Measurements from ENCODE around the gene ABCC11.
"Not testable (repeated sequence)": the region's sequence is repeated elsewhere in the genome, so short reads cannot be mapped to it uniquely, and the experiment has no call there.

The ABCC11 gene

DNA sequence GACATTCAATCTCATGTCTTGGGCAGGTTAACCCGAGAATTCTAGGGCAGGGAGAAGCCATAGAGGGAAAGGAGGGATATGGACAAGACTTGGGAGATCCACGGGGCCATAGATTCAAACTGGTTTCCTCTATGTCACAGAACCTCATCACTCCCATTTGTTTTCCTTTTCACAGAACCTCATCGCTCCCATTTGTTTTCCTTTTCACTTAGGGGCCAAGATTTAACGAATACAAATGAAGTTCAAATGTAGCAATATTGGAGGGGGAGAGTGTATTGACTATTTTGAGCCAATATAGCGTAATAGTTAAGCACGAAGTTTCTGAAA is 42.6 kb downstream of the ABCC11 start:
- Mint-ChIP-seq H3K4me3 (no peak overlapping the region), H3K4me1 (ENCODE audit: low read depth) (no peaks in the 10 kb centered on the region), H3K27ac (no peak overlapping the region), H3K9me3 (no peaks in the 10 kb centered on the region), H3K27me3 (ENCODE audit: low read depth) (peaks cover 2% of the 10 kb centered on the region), H3K36me3 (ENCODE audit: low read depth) (no peaks in the 10 kb centered on the region)
- no peak for DNase-seq (ENCODE audit: low spot score)

DNA sequence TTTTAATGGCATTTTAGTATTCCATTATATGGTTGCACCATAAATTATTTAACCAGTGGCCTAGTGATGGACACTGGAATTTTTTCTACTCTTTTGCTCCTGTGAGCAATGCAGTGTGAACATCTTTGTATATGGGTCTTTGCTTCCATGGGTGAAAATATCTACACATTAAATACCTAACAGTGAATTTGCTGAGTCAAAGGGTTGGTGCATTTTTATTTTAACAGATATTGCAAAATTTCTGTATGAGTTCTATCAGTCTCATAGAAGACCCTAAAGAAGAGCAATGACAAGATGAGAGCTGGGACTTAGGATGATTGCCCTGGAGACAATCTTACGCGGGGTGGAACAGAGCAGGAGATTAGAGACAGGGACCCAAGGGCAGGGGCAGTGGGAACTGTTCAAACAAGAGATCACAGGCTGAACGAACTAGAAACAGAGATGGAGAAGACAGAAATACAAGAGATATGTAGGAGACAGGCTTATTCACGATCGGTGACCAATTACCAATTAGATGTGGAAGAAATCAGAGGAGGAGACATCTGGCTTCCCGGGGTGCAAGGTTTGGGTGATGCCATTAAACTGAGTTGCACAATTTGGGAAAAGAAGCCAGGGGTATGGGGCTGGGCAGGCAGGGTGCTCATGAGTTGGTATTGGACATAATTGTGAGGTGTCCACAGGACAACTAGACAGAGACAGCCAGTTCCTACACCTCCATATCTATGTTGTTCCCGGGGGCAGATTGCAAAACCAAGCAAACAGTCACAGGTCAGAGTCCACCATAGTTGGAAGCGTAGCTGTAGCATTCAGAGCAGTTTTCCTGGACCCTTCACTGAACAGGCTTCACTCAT is 43.1 kb downstream of the ABCC11 start:
- Mint-ChIP-seq H3K27ac (no peak overlapping the region), H3K27me3 (ENCODE audit: low read depth) (peaks cover 3% of the 10 kb centered on the region), H3K4me3 (no peak overlapping the region), H3K36me3 (ENCODE audit: low read depth) (no peaks in the 10 kb centered on the region), H3K4me1 (ENCODE audit: low read depth) (no peaks in the 10 kb centered on the region), H3K9me3 (no peaks in the 10 kb centered on the region)
- no peak for DNase-seq (ENCODE audit: low spot score)

DNA sequence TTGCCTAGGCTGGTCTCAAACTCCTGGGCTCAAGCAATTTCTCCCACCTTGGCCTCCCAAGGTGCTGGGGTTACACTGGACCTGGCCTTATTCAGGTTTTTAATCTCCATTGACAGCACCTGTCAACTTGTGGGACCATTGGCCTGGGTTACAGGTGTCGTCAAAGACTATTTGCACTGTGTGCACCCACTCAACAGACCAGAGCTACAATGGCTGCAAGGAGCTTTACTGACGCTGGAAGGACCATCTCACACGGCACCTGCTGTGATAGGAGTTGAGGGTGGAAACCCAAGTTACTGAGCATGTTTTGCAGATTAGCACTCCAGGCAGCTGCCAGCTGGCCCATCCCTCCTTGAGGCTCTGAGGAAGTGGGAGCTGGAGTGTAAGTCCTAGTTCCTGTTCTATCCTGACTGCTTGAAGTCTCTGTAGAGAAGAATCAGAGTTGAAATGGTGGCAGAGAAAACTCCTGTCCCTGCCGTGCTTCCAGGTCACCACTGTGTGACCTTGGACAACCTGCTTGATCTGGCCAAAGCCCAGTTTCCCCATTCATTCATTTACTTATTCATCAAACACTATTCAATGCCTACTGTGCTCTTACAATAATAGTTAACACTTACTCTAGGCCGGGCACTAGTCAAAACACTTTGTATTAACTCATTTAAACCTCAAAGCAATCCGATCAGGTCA is 45.7 kb downstream of the ABCC11 start:
- H3K36me3 Mint-ChIP-seq (ENCODE audit: low read depth) = no peaks in the 10 kb centered on the region
- DNase-seq (ENCODE audit: low spot score) = no peak
- peaks cover 6% of the 10 kb centered on the region for H3K27me3 Mint-ChIP-seq (ENCODE audit: low read depth)
- no peak overlapping the region for H3K4me3 Mint-ChIP-seq
- no peak overlapping the region for H3K27ac Mint-ChIP-seq
- H3K9me3 Mint-ChIP-seq = no peaks in the 10 kb centered on the region
- no peaks in the 10 kb centered on the region for H3K4me1 Mint-ChIP-seq (ENCODE audit: low read depth)

DNA sequence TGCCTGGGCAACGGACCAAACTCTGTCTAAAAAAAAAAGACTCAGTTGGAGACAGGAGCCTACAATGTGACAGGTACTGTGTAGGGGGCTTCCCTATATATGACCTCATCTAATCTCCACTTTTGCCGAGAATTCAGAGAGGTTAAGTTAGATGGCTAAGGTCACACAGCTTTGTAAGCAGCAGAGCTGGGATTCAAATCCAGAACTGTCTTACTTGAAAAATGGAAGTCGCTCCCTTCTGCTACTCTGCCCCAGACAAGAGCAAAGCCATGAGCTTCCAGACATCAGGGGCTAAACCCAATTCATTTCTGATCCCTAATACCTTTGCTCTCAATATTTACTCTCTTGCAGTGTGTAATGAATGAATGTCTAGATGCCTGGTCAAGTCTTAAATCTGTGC is 50.0 kb downstream of the ABCC11 start:
- Mint-ChIP-seq H3K9me3 (no peaks in the 10 kb centered on the region), H3K27me3 (ENCODE audit: low read depth) (peaks cover 6% of the 10 kb centered on the region), H3K4me3 (no peak overlapping the region), H3K27ac (no peak overlapping the region), H3K4me1 (ENCODE audit: low read depth) (no peaks in the 10 kb centered on the region), H3K36me3 (ENCODE audit: low read depth) (no peaks in the 10 kb centered on the region)
- no peak for DNase-seq (ENCODE audit: low spot score)

- Mint-ChIP-seq H3K27me3 (ENCODE audit: low read depth) (peaks cover 8% of the 10 kb centered on the region), H3K4me1 (ENCODE audit: low read depth) (no peaks in the 10 kb centered on the region), H3K36me3 (ENCODE audit: low read depth) (no peaks in the 10 kb centered on the region), H3K4me3 (no peak overlapping the region), H3K9me3 (no peaks in the 10 kb centered on the region), H3K27ac (no peak overlapping the region)
- DNase-seq (ENCODE audit: low spot score) = no peak
Observed at GRCh38 chr16:48194828-48195556, 52.3 kb downstream of the ABCC11 start.

DNA sequence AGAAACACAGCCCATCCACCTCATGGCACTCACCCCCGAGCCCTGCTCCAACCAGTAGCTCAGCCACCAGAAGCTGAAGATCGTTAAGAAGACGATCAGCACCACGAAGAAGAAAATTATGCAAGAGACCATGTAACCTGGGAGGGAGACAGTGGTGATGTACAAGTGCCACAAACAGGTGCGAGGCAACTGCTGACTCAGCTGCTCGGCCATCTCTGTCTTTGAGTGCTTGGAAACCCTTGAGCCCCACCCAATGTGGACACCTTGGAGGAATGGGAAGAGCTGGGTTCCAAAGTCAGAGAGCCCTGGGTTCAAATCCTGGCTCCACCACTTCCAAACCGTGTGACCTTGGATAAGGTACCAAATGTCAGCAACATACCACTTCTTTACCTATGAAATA is 53.5 kb downstream of the ABCC11 start:
- Mint-ChIP-seq H3K36me3 (ENCODE audit: low read depth) (no peaks in the 10 kb centered on the region), H3K27me3 (ENCODE audit: low read depth) (peaks cover 6% of the 10 kb centered on the region), H3K27ac (no peak overlapping the region), H3K9me3 (no peaks in the 10 kb centered on the region), H3K4me3 (no peak overlapping the region), H3K4me1 (ENCODE audit: low read depth) (peaks cover 3% of the 10 kb centered on the region)
- DNase-seq (ENCODE audit: low spot score) = no peak

DNA sequence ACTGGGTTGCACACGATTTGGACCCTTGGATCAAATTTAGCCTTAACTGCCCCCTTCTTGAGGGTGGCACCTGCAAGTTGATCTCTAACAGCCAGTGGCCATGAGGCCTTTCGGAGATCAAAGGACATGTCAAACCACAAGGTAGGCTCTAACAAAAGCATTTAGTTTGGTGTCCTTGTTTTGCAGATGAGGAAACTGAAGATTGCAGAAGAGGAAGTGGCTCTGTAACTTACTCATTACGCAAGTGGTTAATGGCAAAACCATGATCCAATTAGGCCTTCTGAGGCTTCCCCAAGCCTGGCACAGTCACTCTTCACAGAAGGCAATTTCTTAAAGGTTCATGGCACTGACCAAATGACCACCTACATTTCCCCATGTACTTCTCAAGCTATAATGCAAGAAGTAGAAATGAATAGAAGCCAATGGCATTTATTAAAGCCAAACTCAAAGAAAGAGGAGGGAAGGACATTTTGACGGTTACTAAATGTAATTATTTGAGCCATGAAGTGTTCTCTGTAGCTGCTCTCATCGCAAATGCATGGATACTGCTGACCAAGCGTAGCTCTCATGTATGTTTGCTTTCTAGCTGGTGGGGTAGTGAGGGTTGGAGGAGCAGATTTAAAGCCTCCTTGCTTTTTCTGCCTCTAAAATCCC is 58.8 kb downstream of the ABCC11 start:
- Mint-ChIP-seq H3K36me3 (ENCODE audit: low read depth) (no peaks in the 10 kb centered on the region), H3K27me3 (ENCODE audit: low read depth) (peaks cover 6% of the 10 kb centered on the region), H3K4me1 (ENCODE audit: low read depth) (peaks cover 11% of the 10 kb centered on the region), H3K9me3 (no peaks in the 10 kb centered on the region), H3K27ac (no peak overlapping the region), H3K4me3 (no peak overlapping the region)
- no peak for DNase-seq (ENCODE audit: low spot score)

GRCh38 chr16:48187779-48188178 is 59.6 kb downstream of the ABCC11 start:
- H3K27ac Mint-ChIP-seq = no peak overlapping the region
- H3K9me3 Mint-ChIP-seq = no peaks in the 10 kb centered on the region
- H3K36me3 Mint-ChIP-seq (ENCODE audit: low read depth) = no peaks in the 10 kb centered on the region
- DNase-seq (ENCODE audit: low spot score) = no peak
- peaks cover 6% of the 10 kb centered on the region for H3K27me3 Mint-ChIP-seq (ENCODE audit: low read depth)
- peaks cover 11% of the 10 kb centered on the region for H3K4me1 Mint-ChIP-seq (ENCODE audit: low read depth)
- H3K4me3 Mint-ChIP-seq = no peak overlapping the region

GRCh38 chr16:48184681-48185080 is 62.7 kb downstream of the ABCC11 start:
- peaks cover 11% of the 10 kb centered on the region for H3K4me1 Mint-ChIP-seq (ENCODE audit: low read depth)
- H3K36me3 Mint-ChIP-seq (ENCODE audit: low read depth) = no peaks in the 10 kb centered on the region

DNA sequence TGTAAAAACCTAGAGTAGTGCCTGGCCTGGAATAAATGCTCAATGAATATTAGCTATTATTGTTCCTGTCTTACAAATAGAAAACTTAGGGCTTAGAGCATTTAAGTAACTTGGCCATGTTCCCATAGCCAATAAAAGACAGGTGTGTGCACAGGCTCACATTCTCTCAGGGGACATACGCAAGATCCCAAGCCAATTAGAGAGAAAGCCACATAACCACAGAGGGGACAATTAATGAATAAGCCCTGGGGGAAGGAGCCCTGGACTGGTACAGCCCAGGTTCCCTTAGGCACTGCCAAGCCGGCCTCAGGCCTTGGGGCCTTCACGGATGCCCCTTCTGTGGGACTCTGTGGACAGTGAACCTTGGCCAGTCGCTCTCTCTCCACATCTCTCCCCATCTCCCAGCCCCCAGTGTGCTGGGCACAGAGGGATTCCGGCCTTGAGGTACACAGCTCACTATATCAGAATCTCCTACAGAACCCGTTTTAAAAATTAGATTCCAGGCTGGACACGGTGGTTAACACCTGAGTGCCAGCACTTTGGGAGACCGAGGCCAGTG is 64.3 kb downstream of the ABCC11 start:
- Mint-ChIP-seq H3K27ac (no peak overlapping the region), H3K27me3 (ENCODE audit: low read depth) (peaks cover 4% of the 10 kb centered on the region), H3K9me3 (no peaks in the 10 kb centered on the region), H3K4me1 (ENCODE audit: low read depth) (peaks cover 2% of the 10 kb centered on the region), H3K4me3 (no peak overlapping the region), H3K36me3 (ENCODE audit: low read depth) (no peaks in the 10 kb centered on the region)
- DNase-seq (ENCODE audit: low spot score) = no peak

More at GRCh38 chr16:48184681-48185080, 62.7 kb downstream of the ABCC11 start:
- DNase-seq (ENCODE audit: low spot score) = no peak
- Mint-ChIP-seq H3K27ac (no peak overlapping the region), H3K27me3 (ENCODE audit: low read depth) (peaks cover 4% of the 10 kb centered on the region), H3K9me3 (no peaks in the 10 kb centered on the region), H3K4me3 (no peak overlapping the region)

DNA sequence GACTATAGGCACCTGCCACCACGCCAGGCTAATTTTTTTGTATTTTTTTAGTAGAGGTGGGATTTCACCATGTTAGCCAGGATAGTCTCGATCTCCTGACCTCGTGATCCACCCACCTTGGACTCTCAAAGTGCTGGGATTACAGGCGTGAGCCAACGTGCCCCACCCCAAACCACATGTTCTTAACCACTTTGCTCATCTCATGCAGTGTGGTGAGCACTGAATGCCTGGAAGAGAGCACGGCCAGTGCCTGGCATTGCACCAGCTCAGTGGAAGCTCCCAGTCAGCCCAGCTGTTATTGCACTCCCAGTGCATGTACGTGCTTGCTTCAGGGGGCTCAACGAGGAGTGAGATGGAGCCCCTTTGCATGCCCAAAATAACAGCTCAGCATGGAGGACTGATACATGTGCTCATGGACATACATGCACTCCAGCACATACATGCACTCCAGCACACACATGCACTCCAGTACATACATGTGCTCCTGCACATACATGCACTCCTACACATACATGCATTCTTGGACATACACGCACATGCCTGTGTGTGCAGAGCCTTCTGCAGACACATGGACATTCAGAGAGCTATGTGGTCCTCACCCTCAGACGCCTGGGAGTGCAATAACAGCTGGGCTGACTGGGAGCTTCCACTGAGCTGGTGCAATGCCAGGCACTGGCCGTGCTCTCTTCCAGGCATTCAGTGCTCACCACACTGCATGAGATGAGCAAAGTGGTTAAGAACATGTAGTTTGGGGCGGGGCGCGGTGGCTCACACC is 65.4 kb downstream of the ABCC11 start:
- not testable (repeated sequence) for H3K36me3 Mint-ChIP-seq (ENCODE audit: low read depth); H3K27me3 Mint-ChIP-seq (ENCODE audit: low read depth); H3K9me3 Mint-ChIP-seq; H3K4me1 Mint-ChIP-seq (ENCODE audit: low read depth); DNase-seq (ENCODE audit: low spot score); H3K27ac Mint-ChIP-seq; H3K4me3 Mint-ChIP-seq

- no peaks in the 10 kb centered on the region for H3K9me3 Mint-ChIP-seq
- no peaks in the 10 kb centered on the region for H3K36me3 Mint-ChIP-seq (ENCODE audit: low read depth)
- no peaks in the 10 kb centered on the region for H3K4me1 Mint-ChIP-seq (ENCODE audit: low read depth)
- no peak overlapping the region for H3K27ac Mint-ChIP-seq
- H3K27me3 Mint-ChIP-seq (ENCODE audit: low read depth) = peaks cover 6% of the 10 kb centered on the region
- DNase-seq (ENCODE audit: low spot score) = no peak
- H3K4me3 Mint-ChIP-seq = no peak overlapping the region
Observed at GRCh38 chr16:48180868-48181480, 66.4 kb downstream of the ABCC11 start.

Measured in T-helper 2 cell treated with Interferon-gamma antibody and Interleukin-4, amounts not matched to agents 5 μg/mL and 100 μg/mL, for 36 hours (primary cell).